OCI-LY1 (cell line): Measurements from ENCODE around the gene COX14.

Experiments used
- EZH2 ChIP-seq: fragments of 200-600 bp; sonication (generic), shearing (Covaris generic); IDR thresholded peaks from 2 replicates; pipeline ENCODE4 v1.8.0; 2017; ENCODE audit warnings: borderline replicate concordance, mixed run types, mild to moderate bottlenecking, antibody characterized with exemption, low read length, moderate library complexity, mixed read lengths
- TF ChIP-seq, protein P1 (sequence below): fragments of 200-600 bp; sonication (generic), shearing (Covaris generic); IDR thresholded peaks from 2 replicates; pipeline ENCODE4 v1.5.1; 2017; ENCODE audit warnings: mild to moderate bottlenecking, antibody characterized with exemption, low read length, moderate library complexity, mixed read lengths

DNA sequence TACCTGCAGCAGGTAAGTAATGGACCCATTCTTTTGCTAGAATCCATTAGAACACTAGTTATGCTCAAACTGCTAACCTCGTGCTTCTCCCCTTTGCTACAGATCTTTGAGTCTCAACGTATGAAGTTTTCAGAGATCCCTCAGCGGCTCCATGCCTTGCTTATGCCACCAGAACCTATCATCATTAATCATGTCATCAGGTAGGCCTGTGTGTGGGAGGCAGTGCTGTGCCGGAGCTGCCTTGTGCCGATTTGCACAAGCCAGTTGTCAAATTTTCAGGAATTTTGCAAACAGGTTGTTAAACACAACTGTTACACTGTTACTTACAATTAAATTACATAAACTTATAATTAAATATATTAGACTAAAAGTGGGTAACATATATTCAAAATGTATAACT is 21.6 kb upstream of the COX14 start:
- TF ChIP-seq, protein P1, sequence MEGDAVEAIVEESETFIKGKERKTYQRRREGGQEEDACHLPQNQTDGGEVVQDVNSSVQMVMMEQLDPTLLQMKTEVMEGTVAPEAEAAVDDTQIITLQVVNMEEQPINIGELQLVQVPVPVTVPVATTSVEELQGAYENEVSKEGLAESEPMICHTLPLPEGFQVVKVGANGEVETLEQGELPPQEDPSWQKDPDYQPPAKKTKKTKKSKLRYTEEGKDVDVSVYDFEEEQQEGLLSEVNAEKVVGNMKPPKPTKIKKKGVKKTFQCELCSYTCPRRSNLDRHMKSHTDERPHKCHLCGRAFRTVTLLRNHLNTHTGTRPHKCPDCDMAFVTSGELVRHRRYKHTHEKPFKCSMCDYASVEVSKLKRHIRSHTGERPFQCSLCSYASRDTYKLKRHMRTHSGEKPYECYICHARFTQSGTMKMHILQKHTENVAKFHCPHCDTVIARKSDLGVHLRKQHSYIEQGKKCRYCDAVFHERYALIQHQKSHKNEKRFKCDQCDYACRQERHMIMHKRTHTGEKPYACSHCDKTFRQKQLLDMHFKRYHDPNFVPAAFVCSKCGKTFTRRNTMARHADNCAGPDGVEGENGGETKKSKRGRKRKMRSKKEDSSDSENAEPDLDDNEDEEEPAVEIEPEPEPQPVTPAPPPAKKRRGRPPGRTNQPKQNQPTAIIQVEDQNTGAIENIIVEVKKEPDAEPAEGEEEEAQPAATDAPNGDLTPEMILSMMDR, result no peak
- no peak for TF ChIP-seq EZH2
